HepG2 (cell line): Measurements from ENCODE around the gene NPAS2. TPM values are rescaled to one million over a fixed set of nuclear protein-coding genes. Genes with fewer than 3 reads are reported as not detected.

Experiments used
- ATAC-seq: fragments of 200-7000 bp; cut with Tn5 transposase; 3 replicates; pipeline ENCODE4 v1.9.1; 2020; ENCODE audit warnings: mild to moderate bottlenecking, moderate library complexity
- BruUV-seq: library from RNA; stranded (reverse); fragments of 400-500 nt; replicated peaks from 2 replicates; lab custom pipeline; 2021; lab: Mats Ljungman, UMichigan
- CTCF ChIA-PET: fragments of 300-600 bp; formaldehyde crosslinking; extraction: SDS; loops from one replicate; lab custom pipeline; 2021; ENCODE audit warnings: low total read pairs, inconsistent platforms, low intra/inter-chr PET ratio; lab: Yijun Ruan, JAX
- POLR2A ChIA-PET: fragments of 350-600 bp; sonication (Branson Sonifier 250); formaldehyde crosslinking; loops from one replicate; lab custom pipeline; 2020; ENCODE audit warnings: antibody characterized with exemption, inconsistent platforms; lab: Yijun Ruan, JAX
- DNase-seq: peaks from one replicate; pipeline ENCODE4 v3.0.0-alpha.2; 2015; ENCODE audit warnings: low spot score
- FAIRE-seq: peaks from 3 replicates; lab custom pipeline; 2011; peaks lifted over from hg19 to GRCh38; lab: Jason Lieb, UNC
- H2AFZ ChIP-seq: one replicate; pipeline ENCODE4 v1.6.1; 2011; ENCODE audit warnings: low read length, inconsistent platforms
- H3K27ac ChIP-seq: fragments of 300-600 bp; 3 replicates; pipeline ENCODE4 v1.8.0; 2011; ENCODE audit warnings: mixed run types, mild to moderate bottlenecking, mixed read lengths, low read length, inconsistent platforms; ENCODE audit not compliant: insufficient read depth; ENCODE audit errors: extremely low read length
- H3K27me3 ChIP-seq, 2 experiments: fragments of 200-600 bp in 1 of 2; 2 replicates in 1 of 2; 3 replicates in 1 of 2; pipeline versions ENCODE4 v1.6.0 to v1.8.0; 2011; ENCODE audit warnings: low read length in 2 of 2, mild to moderate bottlenecking in 2 of 2, moderate library complexity in 2 of 2, inconsistent platforms in 1 of 2; ENCODE audit not compliant: insufficient read depth in 2 of 2, control insufficient read depth in 1 of 2
- H3K36me3 ChIP-seq, 2 experiments: fragments of 200-600 bp in 1 of 2; replicated peaks in 1 of 2; 2 replicates in 1 of 2; 3 replicates in 1 of 2; pipeline versions ENCODE4 v1.5.1 to v1.8.0; 2011; ENCODE audit warnings: low read length in 2 of 2, inconsistent platforms in 1 of 2; ENCODE audit not compliant: insufficient read depth in 2 of 2, control insufficient read depth in 1 of 2
- H3K4me1 ChIP-seq: 2 replicates; pipeline ENCODE4 v1.5.1; 2012; ENCODE audit warnings: low read length, inconsistent platforms; ENCODE audit not compliant: insufficient read depth
- H3K4me2 ChIP-seq: 2 replicates; pipeline ENCODE4 v1.6.0; 2011; ENCODE audit warnings: low read depth, low read length, inconsistent platforms
- H3K4me3 ChIP-seq, 3 experiments: fragments of 200-600 bp in 1 of 3; sonication (generic), shearing (Covaris generic) in 1 of 3; replicated peaks in 1 of 3; 2 replicates each; pipeline ENCODE4 v1.5.1; 2011 to 2016; ENCODE audit warnings: low read length in 3 of 3, inconsistent platforms in 2 of 3, low read depth in 2 of 3, mild to moderate bottlenecking in 2 of 3, control low read depth in 1 of 3, mixed read lengths in 1 of 3; ENCODE audit not compliant: insufficient read depth in 1 of 3
- H3K79me2 ChIP-seq: one replicate; pipeline ENCODE4 v1.6.1; 2011; ENCODE audit warnings: low read length, inconsistent platforms; ENCODE audit not compliant: insufficient read depth
- H3K9ac ChIP-seq: 2 replicates; pipeline ENCODE4 v1.6.0; 2011; ENCODE audit warnings: mild to moderate bottlenecking, low read depth, low read length, inconsistent platforms; ENCODE audit not compliant: insufficient read depth
- H3K9me3 ChIP-seq: 2 replicates; pipeline ENCODE4 v1.5.1; 2012; ENCODE audit warnings: mild to moderate bottlenecking, low read length
- H4K20me1 ChIP-seq: 2 replicates; pipeline ENCODE4 v1.6.0; 2011; ENCODE audit warnings: inconsistent platforms, mild to moderate bottlenecking, low read length, moderate library complexity; ENCODE audit not compliant: insufficient read depth
- AGO2 ChIP-seq: fragments of 200-400 bp; formaldehyde crosslinking; optimal IDR thresholded peaks from 2 replicates; pipeline ENCODE3; 2017; ENCODE audit warnings: mild to moderate bottlenecking, low read depth, low read length, moderate library complexity
- HNRNPL ChIP-seq: fragments of 200-400 bp; formaldehyde crosslinking; IDR thresholded peaks from 2 replicates; pipeline ENCODE4 v1.6.1; 2017; ENCODE audit warnings: mild to moderate bottlenecking, low read depth, low read length
- KDM2A ChIP-seq: sonication (generic); formaldehyde crosslinking; IDR thresholded peaks from 2 replicates; pipeline ENCODE4 v1.4.0; 2020; ENCODE audit warnings: low read depth, missing genetic modification reagents, borderline replicate concordance
- MIXL1 ChIP-seq: IDR thresholded peaks from 2 replicates; pipeline ENCODE4 v1.6.1; 2016
- PAF1 ChIP-seq: IDR thresholded peaks from 2 replicates; pipeline ENCODE4 v1.6.1; 2016; ENCODE audit warnings: missing genetic modification reagents, missing compliant biosample characterization
- POLR2A ChIP-seq, 2 experiments: IDR thresholded peaks; 2 replicates each; pipeline ENCODE4 v1.6.1; 2011; ENCODE audit warnings: low read depth in 2 of 2, low read length in 2 of 2, mild to moderate bottlenecking in 1 of 2, moderate library complexity in 1 of 2; ENCODE audit not compliant: insufficient read depth in 1 of 2
- POLR2AphosphoS2 ChIP-seq: IDR thresholded peaks from 2 replicates; pipeline ENCODE4 v1.6.1; 2011; ENCODE audit warnings: low read depth, low read length, improper control_type of control experiment
- POLR2AphosphoS5 ChIP-seq: IDR thresholded peaks from 2 replicates; pipeline ENCODE4 v1.6.1; 2012; ENCODE audit warnings: low read depth, low read length
- POLR2G ChIP-seq: fragments of 200-400 bp; formaldehyde crosslinking; IDR thresholded peaks from 2 replicates; pipeline ENCODE4 v1.6.1; 2018; ENCODE audit warnings: mild to moderate bottlenecking, low read depth, low read length, moderate library complexity
- RBM22 ChIP-seq: fragments of 200-400 bp; formaldehyde crosslinking; optimal IDR thresholded peaks from 2 replicates; pipeline ENCODE3; 2017; ENCODE audit warnings: mild to moderate bottlenecking, low read length, moderate library complexity
- ZFP91 ChIP-seq: sonication (generic); formaldehyde crosslinking; IDR thresholded peaks from 2 replicates; pipeline ENCODE4 v1.9.0; 2022; ENCODE audit warnings: missing genetic modification reagents, mild to moderate bottlenecking, borderline replicate concordance
- ZNF33B ChIP-seq: sonication (generic); formaldehyde crosslinking; IDR thresholded peaks from 2 replicates; pipeline ENCODE4 v1.5.1; 2020; ENCODE audit warnings: mild to moderate bottlenecking, missing genetic modification reagents
- ZNF792 ChIP-seq: IDR thresholded peaks from 2 replicates; pipeline ENCODE4 v1.6.1; 2016
- WGBS: methylation state at CpG from one replicate; pipeline ENCODE4 v1.1.6; 2017; ENCODE audit warnings: low lambda C conversion rate; 5-methylcytosine and 5-hydroxymethylcytosine counted together
- in situ Hi-C: cut with HindIII; loops from 2 replicates; pipeline ENCODE4 v1.10.0; 2017; ENCODE audit warnings: low pct_unique_long_range_greater_than_20kb; ENCODE audit not compliant: extremely low pct_ligation_motif_present
- intact Hi-C: fragments of 100-400 bp; cut with micrococcal nuclease; formaldehyde crosslinking; loops from one replicate; pipeline ENCODE4 v1.10.0; 2022; ENCODE audit not compliant: unreplicated experiment
- polyA plus RNA-seq, 8 experiments: library from polyadenylated mRNA; depleted of rRNA in 3 of 8; stranded (reverse) in 7 of 8; unstranded in 1 of 8; fragments of >200 nt; fragmentation: Illumina TruSeq in 4 of 8; extraction: Trizol in 4 of 8; gene quantifications; 2 replicates each; pipeline versions ENCODE4 v1.2.1 to v1.2.3, GENCODE V29; 2011 to 2016; ENCODE audit warnings: low read depth in 4 of 8, missing spikeins in 1 of 8, mixed read lengths in 1 of 8; ENCODE audit not compliant: insufficient read depth in 1 of 8
- total RNA-seq, 5 experiments: library from RNA; depleted of rRNA; stranded (reverse); fragments of >200 nt; fragmentation: Illumina TruSeq; extraction: Trizol; gene quantifications; 2 replicates each; pipeline ENCODE4 v1.2.3, GENCODE V29; 2016; ENCODE audit warnings: low read depth in 1 of 5

Gene NPAS2
- total and polyA plus RNA-seq, 2 of the 13 experiments (the other 11 are each of a cell fraction or from before 2014, with no cell fraction given) = 14.8 to 37.5 TPM

GRCh38 chr2:101011152-101011551, 191.2 kb downstream of the NPAS2 start:
- Histone ChIP-seq H3K4me2 (no peak overlapping the region), H3K4me1 (peaks cover 5% of the 10 kb centered on the region), H3K27me3 (no peaks in the 10 kb centered on the region), H3K27ac (no peak overlapping the region), H4K20me1 (peaks cover 29% of the 10 kb centered on the region), H2AFZ (no peak overlapping the region), H3K9me3 (no peaks in the 10 kb centered on the region), H3K9ac (no peak overlapping the region), H3K4me3 (no peak overlapping the region), H3K79me2 (peaks cover 6% of the 10 kb centered on the region), H3K36me3 (peaks cover 14 to 66% of the 10 kb centered on the region in 2 experiments)
- intact Hi-C loops (loop anchor here (5.0 kb wide), 1 partner anchor 196 kb away; no protein-coding TSS in a partner anchor), in situ Hi-C loops (no loop called here)
- ATAC-seq (no peak; the same call in 2 of the 3 replicates), DNase-seq (no peak), FAIRE-seq (no peak)
- ChIA-PET CTCF (interaction anchor here (3.9 kb wide), 1 partner anchor 141 kb away, joined by 53 read pairs; the partner anchor contains the start of gene TBC1D8), POLR2A (interaction anchor here (1.8 kb wide), 1 partner anchor 8 kb away, joined by 17 read pairs; the partner anchor contains the start of gene RPL31)
- TF ChIP-seq ZNF33B (CRISPR knock-in tag) (0 out of 2 replicates have a peak, but pooled peaks have one; percentile 26), POLR2AphosphoS2 (0 out of 2 replicates have a peak, but pooled peaks have one; percentile 17), ZNF792 (CRISPR knock-in tag) (no peak), POLR2AphosphoS5 (peak; percentile 38), POLR2G (peak; percentile 42; the same call in 1 of the 2 replicates), HNRNPL (no peak), RBM22 (peak; percentile 74), POLR2A (IDR thresholded peaks at IDR 0.05; ENCODE audit: insufficient read depth in 1 of 2, low read depth in 2 of 2, low read length in 2 of 2) (peak in 1 of 2 experiments; percentile 53; a peak in 2 of 4 replicates), AGO2 (peak; percentile 75), MIXL1 (CRISPR knock-in tag) (no peak), PAF1 (CRISPR knock-in tag) (peak; percentile 76; the same call in 1 of the 2 replicates), KDM2A (CRISPR knock-in tag) (peak; percentile 24; the same call in 1 of the 2 replicates), ZFP91 (CRISPR knock-in tag) (no peak)
- 98% methylated on average over 10 of the region's 10 CpGs for WGBS
- BruUV-seq = no TSS peak
